T-cell (primary cell): ENCODE data around the gene PRLR. TPM values are rescaled to one million over a fixed set of nuclear protein-coding genes. Genes with fewer than 3 reads are reported as not detected.

Source experiments
- ATAC-seq, 4 experiments: fragments of 200-7000 bp in 3 of 4; fragments of 150-1000 bp in 1 of 4; cut with Tn5 transposase; replicated peaks in 1 of 4; 1 replicate in 3 of 4; 2 replicates in 1 of 4; pipeline ENCODE4 v1.10.0; 2021; ENCODE audit warnings: moderate library complexity in 3 of 4, mild to moderate bottlenecking in 2 of 4, moderate number of reproducible peaks in 1 of 4
- CTCF ChIA-PET, 2 donors: fragments of 300-600 bp; sonication (Branson Sonifier 250); formaldehyde crosslinking; loops; one replicate each; lab custom pipeline; 2022; ENCODE audit warnings: antibody characterized with exemption in 2 of 2; lab: Charles Lee
- POLR2A ChIA-PET, 2 donors: fragments of 300-600 bp; sonication (Branson Sonifier 250); formaldehyde crosslinking; loops; one replicate each; lab custom pipeline; 2022; ENCODE audit warnings: antibody characterized with exemption in 2 of 2; lab: Charles Lee
- DNase-seq, 35 experiments: peaks; one replicate each; pipeline versions ENCODE4 v3.0.0 to v3.0.0-alpha.2; 2013 to 2023
- H3K27ac ChIP-seq: one replicate; pipeline ENCODE4 v1.5.1; 2013; ENCODE audit warnings: low read length
- H3K27me3 ChIP-seq, 2 experiments: replicated peaks in 1 of 2; 1 replicate in 1 of 2; 2 replicates in 1 of 2; pipeline versions ENCODE4 v1.6.1 to v1.7.0; 2013; ENCODE audit warnings: low read length in 1 of 2, mixed read lengths in 1 of 2; ENCODE audit not compliant: control insufficient read depth in 2 of 2, insufficient read depth in 2 of 2; ENCODE audit errors: extremely low read depth in 1 of 2
- H3K36me3 ChIP-seq, 2 donors: 1 replicate in 1 of 2; 2 replicates in 1 of 2; pipeline versions ENCODE4 v1.6.1 to v1.7.0; 2013; ENCODE audit warnings: low read length in 1 of 2; ENCODE audit not compliant: control insufficient read depth in 2 of 2, insufficient read depth in 1 of 2; ENCODE audit errors: extremely low read depth in 1 of 2
- H3K4me1 ChIP-seq, 2 experiments: 1 replicate in 1 of 2; 2 replicates in 1 of 2; pipeline versions ENCODE4 v1.6.1 to v1.7.0; 2013; ENCODE audit warnings: low read length in 2 of 2, mixed read lengths in 1 of 2; ENCODE audit not compliant: insufficient read depth in 2 of 2, control insufficient read depth in 1 of 2; ENCODE audit errors: extremely low read depth in 1 of 2
- H3K4me3 ChIP-seq, 2 donors: 1 replicate in 1 of 2; 2 replicates in 1 of 2; pipeline versions ENCODE4 v1.5.1 to v1.7.0; 2013; ENCODE audit warnings: mild to moderate bottlenecking in 2 of 2, low read length in 1 of 2, moderate library complexity in 1 of 2; ENCODE audit not compliant: control insufficient read depth in 1 of 2; ENCODE audit errors: extremely low read depth in 1 of 2
- H3K9me3 ChIP-seq: 2 replicates; pipeline ENCODE4 v1.7.0; 2013
- H3K27ac Mint-ChIP-seq, 2 donors: one replicate each; pipeline ENCODE4 v1.8.0; 2020 to 2021; ENCODE audit warnings: mild to moderate bottlenecking in 2 of 2, mixed read lengths in 2 of 2
- H3K27me3 Mint-ChIP-seq, 2 donors: one replicate each; pipeline ENCODE4 v1.8.0; 2021 to 2022; ENCODE audit warnings: mixed read lengths in 2 of 2
- H3K36me3 Mint-ChIP-seq: one replicate; pipeline ENCODE4 v1.8.0; 2021; ENCODE audit warnings: mixed read lengths
- H3K4me1 Mint-ChIP-seq, 3 donors: one replicate each; pipeline ENCODE4 v1.8.0; 2020 to 2022; ENCODE audit warnings: mixed read lengths in 3 of 3, mild to moderate bottlenecking in 1 of 3
- H3K4me3 Mint-ChIP-seq, 3 donors: one replicate each; pipeline ENCODE4 v1.8.0; 2020 to 2022; ENCODE audit warnings: mild to moderate bottlenecking in 3 of 3, mixed read lengths in 3 of 3, moderate library complexity in 3 of 3
- H3K9me3 Mint-ChIP-seq, 3 donors: one replicate each; pipeline ENCODE4 v1.8.0; 2020 to 2022; ENCODE audit warnings: mixed read lengths in 3 of 3
- WGBS: methylation state at CpG from one replicate; pipeline ENCODE4 v1.1.5; 2013; ENCODE audit warnings: missing lambda C conversion rate; ENCODE audit not compliant: insufficient coverage; 5-methylcytosine and 5-hydroxymethylcytosine counted together
- total RNA-seq, 35 experiments: library from RNA in 6 of 35; stranded (reverse) in 6 of 35; fragments of 120-200 nt in 1 of 35; gene quantifications; one replicate each; pipeline versions ENCODE4 v1.2.1 to v1.2.4 and lab custom pipeline; 2013 to 2026

PRLR gene
- total RNA-seq, 5 donors from 2014 or later (not counting 1 experiment from before 2014, with no cell fraction given): 0.16 to 0.23 (median 0.23) TPM; not detected in 2

DNA sequence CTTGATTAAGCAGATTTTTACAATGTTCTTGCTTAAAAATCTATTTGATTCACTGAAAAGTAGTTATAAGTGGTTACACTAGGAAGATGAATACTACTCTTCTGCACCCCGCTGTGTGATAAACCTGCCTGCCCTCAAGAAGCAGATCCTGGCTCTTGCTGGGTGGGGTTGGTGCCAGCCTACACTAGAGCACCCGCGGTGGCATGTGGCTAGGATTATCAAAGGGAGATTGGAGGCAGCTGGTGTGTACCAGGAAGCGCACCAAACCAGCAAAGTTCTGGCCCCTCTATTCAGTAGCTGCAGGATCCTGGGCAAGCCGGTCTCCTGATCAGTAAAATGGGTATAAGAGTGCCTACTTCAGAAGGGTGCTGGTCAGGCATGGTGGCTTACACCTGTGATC lies 43.5 kb downstream of the PRLR start:
- POLR2A ChIA-PET: no interaction called here
- H3K4me3 Mint-ChIP-seq: no peak overlapping the region
- DNase-seq (no peak), ATAC-seq (no peak)
- peaks cover 3 to 14% of the 10 kb centered on the region in 2 donors for H3K27me3 Mint-ChIP-seq
- H3K27ac Mint-ChIP-seq: no peak overlapping the region
- no peaks in the 10 kb centered on the region for H3K4me1 Mint-ChIP-seq
- Histone ChIP-seq H3K9me3 (no peaks in the 10 kb centered on the region), H3K36me3 (no peaks in the 10 kb centered on the region), H3K4me1 (no peaks in the 10 kb centered on the region), H3K27me3 (peaks cover 0 to 5% of the 10 kb centered on the region in 2 experiments), H3K4me3 (no peak overlapping the region), H3K27ac (no peak overlapping the region)
- CTCF ChIA-PET: no interaction called here
- WGBS: 98% methylated on average over 4 of the region's 5 CpGs
- no peaks in the 10 kb centered on the region for H3K36me3 Mint-ChIP-seq
- H3K9me3 Mint-ChIP-seq: no peaks in the 10 kb centered on the region

DNA sequence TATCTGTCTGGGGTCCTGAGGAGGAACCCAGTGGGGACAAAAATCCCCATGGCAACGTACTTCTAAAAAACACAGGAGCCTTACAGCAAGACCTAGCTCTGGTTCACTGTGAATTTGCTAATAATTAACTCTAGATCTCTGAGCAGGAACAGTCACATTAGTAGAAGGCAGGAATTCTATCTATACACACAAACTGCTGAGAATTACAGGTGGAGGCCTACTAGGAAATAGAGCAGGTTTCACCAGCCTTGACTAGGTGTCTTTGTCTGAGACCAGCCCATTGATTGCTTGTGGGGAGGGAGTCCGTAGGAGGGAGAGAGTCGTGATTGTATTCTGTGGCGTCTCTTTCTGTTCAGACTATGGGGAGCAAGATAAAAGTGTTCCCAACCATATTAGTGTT lies 44.8 kb downstream of the PRLR start:
- H3K27ac ChIP-seq: no peak overlapping the region
- H3K36me3 Mint-ChIP-seq: no peaks in the 10 kb centered on the region
- peaks cover 6 to 14% of the 10 kb centered on the region in 2 donors for H3K27me3 Mint-ChIP-seq
- H3K4me3 Mint-ChIP-seq: no peak overlapping the region
- H3K27me3 ChIP-seq: peaks cover 0 to 5% of the 10 kb centered on the region in 2 experiments
- H3K4me1 ChIP-seq: no peaks in the 10 kb centered on the region
- H3K9me3 ChIP-seq: no peaks in the 10 kb centered on the region
- DNase-seq (no peak), ATAC-seq (no peak)
- no peak overlapping the region for H3K27ac Mint-ChIP-seq
- H3K4me1 Mint-ChIP-seq: no peaks in the 10 kb centered on the region
- no peaks in the 10 kb centered on the region for H3K36me3 ChIP-seq
- no peaks in the 10 kb centered on the region for H3K9me3 Mint-ChIP-seq
- 100% methylated on average over 1 of the region's 4 CpGs for WGBS
- CTCF ChIA-PET: no interaction called here
- POLR2A ChIA-PET: no interaction called here
- no peak overlapping the region for H3K4me3 ChIP-seq

DNA sequence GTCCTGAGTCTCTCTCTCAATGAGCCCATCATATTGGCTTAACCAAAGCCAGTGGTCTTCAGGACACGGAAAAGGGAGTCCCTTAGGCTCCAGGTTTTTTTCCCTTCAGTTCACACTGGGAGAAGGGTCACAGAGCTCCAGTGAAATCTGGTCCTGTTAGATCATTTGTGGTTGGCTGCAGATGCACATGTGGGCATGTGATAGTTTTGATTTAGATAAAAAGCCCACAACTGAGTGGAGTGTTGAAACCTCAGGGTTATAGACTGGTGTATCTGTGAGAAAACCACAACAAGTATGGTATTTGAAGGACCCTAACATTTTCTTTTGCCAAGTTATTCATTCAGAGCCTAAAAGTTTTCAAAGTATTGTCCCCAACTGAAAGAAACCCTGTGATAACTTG lies 46.7 kb downstream of the PRLR start:
- Mint-ChIP-seq H3K27me3 (peaks cover 6 to 14% of the 10 kb centered on the region in 2 donors), H3K9me3 (no peaks in the 10 kb centered on the region), H3K4me3 (no peak overlapping the region), H3K27ac (no peak overlapping the region), H3K4me1 (no peaks in the 10 kb centered on the region), H3K36me3 (no peaks in the 10 kb centered on the region)
- H3K4me1 ChIP-seq: no peaks in the 10 kb centered on the region
- no peaks in the 10 kb centered on the region for H3K36me3 ChIP-seq
- no peak overlapping the region for H3K27ac ChIP-seq
- H3K27me3 ChIP-seq: peaks cover 0 to 5% of the 10 kb centered on the region in 2 experiments
- DNase-seq (no peak), ATAC-seq (no peak)
- H3K9me3 ChIP-seq: no peaks in the 10 kb centered on the region
- 86% methylated on average over 1 of the region's 1 CpG for WGBS
- ChIA-PET CTCF (no interaction called here), POLR2A (no interaction called here)
- H3K4me3 ChIP-seq: no peak overlapping the region

DNA sequence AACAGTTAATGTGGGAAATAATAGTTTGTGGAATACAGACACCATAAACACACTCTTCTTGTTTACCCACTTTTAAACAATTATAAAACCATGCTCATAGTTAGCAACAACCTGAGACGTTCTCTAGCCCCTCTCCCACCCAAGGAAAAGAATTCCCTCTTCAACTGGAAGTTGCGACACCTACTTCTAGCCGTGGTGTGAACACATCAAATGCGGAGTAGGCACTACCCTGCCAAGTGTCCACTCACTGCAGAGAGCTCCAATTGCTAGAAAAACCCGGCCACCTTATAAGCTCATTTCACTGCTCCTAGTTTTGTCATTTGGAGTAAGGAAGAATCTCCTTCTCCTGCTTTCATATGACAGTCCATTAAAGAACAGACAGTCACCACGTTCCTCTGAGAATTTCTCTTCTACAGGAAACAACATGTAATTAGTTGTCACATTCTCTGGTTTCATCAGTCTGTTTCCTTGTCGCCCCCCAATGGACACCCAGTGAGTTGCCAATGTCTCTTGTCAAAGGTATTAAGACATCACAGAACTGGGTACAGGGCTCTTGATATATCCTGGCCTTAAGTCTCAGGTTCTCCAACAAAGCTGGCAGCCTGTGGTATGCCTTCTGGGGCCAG lies 47.3 kb downstream of the PRLR start:
- peaks cover 9% of the 10 kb centered on the region in 2 donors for H3K27me3 Mint-ChIP-seq
- Histone ChIP-seq H3K36me3 (no peaks in the 10 kb centered on the region), H3K27me3 (peaks cover 0 to 5% of the 10 kb centered on the region in 2 experiments), H3K4me1 (no peaks in the 10 kb centered on the region), H3K4me3 (no peak overlapping the region), H3K27ac (no peak overlapping the region), H3K9me3 (no peaks in the 10 kb centered on the region)
- H3K36me3 Mint-ChIP-seq: no peaks in the 10 kb centered on the region
- no peaks in the 10 kb centered on the region for H3K9me3 Mint-ChIP-seq
- DNase-seq: peak in 3 of 35 experiments; percentile 2 to 7 (median 5)
- ChIA-PET CTCF (no interaction called here), POLR2A (no interaction called here)
- WGBS: 20% methylated on average over 2 of the region's 7 CpGs
- no peak overlapping the region for H3K27ac Mint-ChIP-seq
- H3K4me3 Mint-ChIP-seq: no peak overlapping the region
- no peaks in the 10 kb centered on the region for H3K4me1 Mint-ChIP-seq
- no peak for ATAC-seq

DNA sequence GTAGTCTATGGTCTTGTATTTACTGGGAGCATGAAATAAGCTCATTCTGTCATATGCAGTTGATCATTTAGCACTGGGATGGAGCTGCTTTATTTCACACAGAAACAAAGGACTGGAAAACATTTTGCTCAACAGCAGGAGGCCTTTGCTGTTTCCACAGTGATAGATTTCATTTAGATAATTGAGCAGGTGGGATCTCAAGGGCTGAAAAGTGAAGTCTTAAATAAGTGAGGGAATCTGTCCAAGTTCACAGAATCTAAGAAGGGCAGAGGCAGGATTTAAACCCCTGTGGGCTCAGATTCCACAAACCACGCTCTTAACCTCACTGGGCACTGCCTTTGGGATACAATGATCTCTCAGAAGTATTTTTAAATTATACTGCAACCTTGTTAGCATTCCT lies 47.8 kb downstream of the PRLR start:
- ChIA-PET CTCF (no interaction called here), POLR2A (no interaction called here)
- DNase-seq: no peak
- Histone ChIP-seq H3K27ac (no peak overlapping the region), H3K4me3 (no peak overlapping the region), H3K4me1 (no peaks in the 10 kb centered on the region), H3K27me3 (peaks cover 0 to 5% of the 10 kb centered on the region in 2 experiments), H3K9me3 (no peaks in the 10 kb centered on the region), H3K36me3 (no peaks in the 10 kb centered on the region)
- Mint-ChIP-seq H3K9me3 (no peaks in the 10 kb centered on the region), H3K4me3 (no peak overlapping the region), H3K36me3 (no peaks in the 10 kb centered on the region), H3K27me3 (peaks cover 7 to 12% of the 10 kb centered on the region in 2 donors), H3K4me1 (no peaks in the 10 kb centered on the region), H3K27ac (no peak overlapping the region)
- WGBS: no CpG with 5 or more reads among the region's 1 CpG
- no peak for ATAC-seq

DNA sequence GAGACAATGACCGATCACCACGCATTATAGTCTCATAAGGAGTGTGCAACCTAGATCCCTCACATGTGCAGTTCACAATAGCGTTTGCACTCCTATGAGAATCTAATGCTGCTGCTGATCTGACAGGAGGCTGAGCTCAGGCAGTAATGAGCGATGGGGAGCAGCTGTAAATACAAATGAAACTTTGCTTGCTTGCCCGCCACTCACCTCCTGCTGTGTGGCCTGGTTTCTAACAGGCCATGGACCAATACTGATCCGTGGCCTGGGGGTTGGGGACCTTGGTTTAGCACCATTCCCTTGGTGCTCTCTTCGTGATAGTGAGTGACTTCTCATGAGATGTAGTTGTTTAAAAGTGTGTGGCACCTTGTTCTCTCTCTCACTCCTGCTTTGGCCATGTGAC lies 50.2 kb downstream of the PRLR start:
- Histone ChIP-seq H3K36me3 (no peaks in the 10 kb centered on the region), H3K9me3 (no peaks in the 10 kb centered on the region), H3K4me3 (no peak overlapping the region), H3K27me3 (no peaks in the 10 kb centered on the region), H3K27ac (no peak overlapping the region), H3K4me1 (no peaks in the 10 kb centered on the region)
- H3K4me3 Mint-ChIP-seq: no peak overlapping the region
- no peak for DNase-seq
- peaks cover 0 to 17% of the 10 kb centered on the region in 2 donors for H3K27me3 Mint-ChIP-seq
- H3K4me1 Mint-ChIP-seq: no peaks in the 10 kb centered on the region
- H3K36me3 Mint-ChIP-seq: no peaks in the 10 kb centered on the region
- no peak overlapping the region for H3K27ac Mint-ChIP-seq
- ChIA-PET CTCF (no interaction called here), POLR2A (no interaction called here)
- no peaks in the 10 kb centered on the region for H3K9me3 Mint-ChIP-seq
- no peak for ATAC-seq
- WGBS: 100% methylated on average over 4 of the region's 7 CpGs
